Measurements from ENCODE around the gene ARL5A.

The ARL5A gene

GRCh38 chr2:151808258-151809072 lies 19.8 kb downstream of the ARL5A start:
- no peak for TF ChIP-seq MAX (IDR thresholded peaks at IDR 0.05; ENCODE audit: low read depth, low read length)
- TF ChIP-seq CTCF (IDR thresholded peaks at IDR 0.05; ENCODE audit: low read depth, low read length): peak; percentile 32
- peak; percentile 27 for DNase-seq (ENCODE audit: low read depth)
- H3K4me3 ChIP-seq (ENCODE audit: low read depth, low read length): no peak overlapping the region

DNA sequence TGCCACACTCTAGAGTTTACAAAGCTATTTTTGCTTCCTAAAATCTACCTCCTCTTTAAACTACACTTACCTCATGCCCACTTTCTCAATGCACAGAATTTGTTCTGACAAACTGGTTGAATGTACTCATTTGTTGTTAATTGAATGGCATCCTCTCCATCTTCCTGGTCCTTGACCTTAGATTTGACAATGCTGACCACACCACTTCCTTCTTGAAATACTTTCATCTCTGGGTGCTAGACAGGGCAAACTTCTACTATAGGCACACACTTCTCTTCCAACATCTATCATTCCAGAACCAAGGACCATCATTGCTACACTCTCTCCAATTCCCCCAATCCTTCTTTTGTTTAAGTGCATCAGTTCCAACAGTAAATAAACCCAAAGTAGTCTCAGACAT lies 22.3 kb downstream of the ARL5A start:
- no peak for DNase-seq (ENCODE audit: low read depth)
- TF ChIP-seq POLR2A (IDR thresholded peaks at IDR 0.05; ENCODE audit: extremely low read depth, insufficient read length): no peak
- no peak for TF ChIP-seq CTCF (IDR thresholded peaks at IDR 0.05; ENCODE audit: low read depth, low read length)
- TF ChIP-seq MYC (IDR thresholded peaks at IDR 0.05; ENCODE audit: low read depth, low read length): no peak
- TF ChIP-seq MAX (IDR thresholded peaks at IDR 0.05; ENCODE audit: low read depth, low read length): no peak
- no peak overlapping the region for H3K4me3 ChIP-seq (ENCODE audit: low read depth, low read length)

- H3K4me3 ChIP-seq (ENCODE audit: low read depth, low read length): no peak overlapping the region
- no peak for TF ChIP-seq MYC (IDR thresholded peaks at IDR 0.05; ENCODE audit: low read depth, low read length)
- TF ChIP-seq CTCF (IDR thresholded peaks at IDR 0.05; ENCODE audit: low read depth, low read length): no peak
- no peak for TF ChIP-seq POLR2A (IDR thresholded peaks at IDR 0.05; ENCODE audit: extremely low read depth, insufficient read length)
- TF ChIP-seq MAX (IDR thresholded peaks at IDR 0.05; ENCODE audit: low read depth, low read length): no peak
- no peak for DNase-seq (ENCODE audit: low read depth)
Measured at GRCh38 chr2:151805343-151805742, 22.9 kb downstream of the ARL5A start.

DNA sequence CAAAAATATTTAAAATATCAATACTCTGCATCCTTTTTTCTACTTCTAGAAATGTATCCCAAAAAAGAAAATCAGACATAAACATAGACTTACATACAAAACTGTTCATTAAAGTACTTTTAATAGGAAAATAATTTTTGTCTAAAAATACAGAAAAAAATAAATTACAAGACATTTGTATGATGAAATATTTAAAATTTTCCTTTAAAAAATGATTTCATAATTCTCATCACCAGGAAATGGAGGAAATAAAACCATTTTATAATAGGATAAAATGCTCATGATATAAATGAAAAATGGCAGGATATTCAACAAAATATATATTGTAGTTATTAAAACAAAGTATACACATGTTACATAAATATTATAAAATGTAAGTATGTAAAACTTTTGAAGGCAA lies 24.4 kb downstream of the ARL5A start:
- DNase-seq (ENCODE audit: low read depth): no peak
- no peak overlapping the region for H3K4me3 ChIP-seq (ENCODE audit: low read depth, low read length)
- TF ChIP-seq CTCF (IDR thresholded peaks at IDR 0.05; ENCODE audit: low read depth, low read length) (no peak), MAX (IDR thresholded peaks at IDR 0.05; ENCODE audit: low read depth, low read length) (no peak), POLR2A (IDR thresholded peaks at IDR 0.05; ENCODE audit: extremely low read depth, insufficient read length) (no peak), MYC (IDR thresholded peaks at IDR 0.05; ENCODE audit: low read depth, low read length) (no peak)

GRCh38 chr2:151802315-151802714 lies 25.9 kb downstream of the ARL5A start:
- no peak overlapping the region for H3K4me3 ChIP-seq (ENCODE audit: low read depth, low read length)
- TF ChIP-seq MYC (IDR thresholded peaks at IDR 0.05; ENCODE audit: low read depth, low read length) (no peak), CTCF (IDR thresholded peaks at IDR 0.05; ENCODE audit: low read depth, low read length) (no peak)
- no peak for DNase-seq (ENCODE audit: low read depth)

DNA sequence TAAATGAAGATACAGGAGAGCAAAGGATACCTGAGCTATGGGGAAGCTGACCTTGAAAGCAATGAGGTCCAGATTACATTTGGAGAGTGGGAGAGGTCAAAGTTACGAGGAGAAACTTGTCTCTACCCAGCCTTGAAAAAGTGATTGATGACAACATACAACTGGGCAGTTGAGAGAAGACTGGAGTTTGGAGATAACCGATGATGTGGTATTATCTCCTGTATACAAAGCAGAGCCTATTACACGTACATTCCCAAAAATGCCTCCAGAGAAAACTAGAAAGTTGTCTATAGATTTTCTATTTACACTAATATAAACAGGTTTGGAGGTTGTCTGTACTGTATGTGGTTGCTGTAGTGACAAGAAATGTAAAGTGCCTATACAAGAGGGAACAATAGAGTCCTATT lies 28.3 kb downstream of the ARL5A start:
- H3K4me3 ChIP-seq (ENCODE audit: low read depth, low read length): no peak overlapping the region
- TF ChIP-seq CTCF (IDR thresholded peaks at IDR 0.05; ENCODE audit: low read depth, low read length) (no peak), MAX (IDR thresholded peaks at IDR 0.05; ENCODE audit: low read depth, low read length) (no peak), MYC (IDR thresholded peaks at IDR 0.05; ENCODE audit: low read depth, low read length) (no peak), POLR2A (IDR thresholded peaks at IDR 0.05; ENCODE audit: extremely low read depth, insufficient read length) (no peak)
- no peak for DNase-seq (ENCODE audit: low read depth)

All from NB4 (cell line).